Measurements from ENCODE around the gene KCNE1.
"Not testable (repeated sequence)": the region's sequence is repeated elsewhere in the genome, so short reads cannot be mapped to it uniquely, and the experiment has no call there.

DNA sequence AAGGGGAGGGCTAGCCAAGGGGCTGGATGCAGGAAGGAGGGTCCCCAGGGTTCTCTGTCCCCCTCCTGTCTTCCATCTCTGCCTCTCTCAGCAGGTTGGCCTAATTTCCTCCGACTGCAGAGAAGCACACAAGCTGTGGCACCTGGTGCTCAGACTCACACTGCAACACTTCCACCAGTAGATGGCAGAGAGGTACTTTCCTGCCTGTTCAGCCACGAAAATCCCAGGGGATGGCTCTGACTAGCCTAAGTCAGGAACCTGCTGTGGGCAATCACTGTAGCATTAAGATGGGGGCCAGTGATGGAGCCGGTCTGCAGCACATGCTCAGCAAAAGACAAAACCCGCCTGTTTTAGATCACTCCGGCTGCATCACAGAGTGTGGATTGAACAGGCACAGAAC is 82.3 kb downstream of the KCNE1 start:
- not testable (repeated sequence) for TF ChIP-seq EZH2 (IDR thresholded peaks at IDR 0.05; ENCODE audit: borderline replicate concordance, low read depth, low read length, poor library complexity, severe bottlenecking)
- TF ChIP-seq, protein P1, sequence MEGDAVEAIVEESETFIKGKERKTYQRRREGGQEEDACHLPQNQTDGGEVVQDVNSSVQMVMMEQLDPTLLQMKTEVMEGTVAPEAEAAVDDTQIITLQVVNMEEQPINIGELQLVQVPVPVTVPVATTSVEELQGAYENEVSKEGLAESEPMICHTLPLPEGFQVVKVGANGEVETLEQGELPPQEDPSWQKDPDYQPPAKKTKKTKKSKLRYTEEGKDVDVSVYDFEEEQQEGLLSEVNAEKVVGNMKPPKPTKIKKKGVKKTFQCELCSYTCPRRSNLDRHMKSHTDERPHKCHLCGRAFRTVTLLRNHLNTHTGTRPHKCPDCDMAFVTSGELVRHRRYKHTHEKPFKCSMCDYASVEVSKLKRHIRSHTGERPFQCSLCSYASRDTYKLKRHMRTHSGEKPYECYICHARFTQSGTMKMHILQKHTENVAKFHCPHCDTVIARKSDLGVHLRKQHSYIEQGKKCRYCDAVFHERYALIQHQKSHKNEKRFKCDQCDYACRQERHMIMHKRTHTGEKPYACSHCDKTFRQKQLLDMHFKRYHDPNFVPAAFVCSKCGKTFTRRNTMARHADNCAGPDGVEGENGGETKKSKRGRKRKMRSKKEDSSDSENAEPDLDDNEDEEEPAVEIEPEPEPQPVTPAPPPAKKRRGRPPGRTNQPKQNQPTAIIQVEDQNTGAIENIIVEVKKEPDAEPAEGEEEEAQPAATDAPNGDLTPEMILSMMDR (conservative IDR thresholded peaks at IDR 0.05; ENCODE audit: low read depth, low read length), result not testable (repeated sequence)
